HG02610 (cell line): ENCODE data around the gene PPID.
"Not testable (repeated sequence)": the region's sequence is repeated elsewhere in the genome, so short reads cannot be mapped to it uniquely, and the experiment has no call there.

Experiments
- ATAC-seq: cut with Tn5 transposase; IDR thresholded peaks from one replicate; pipeline ENCODE4 v1.9.1; 2021; ENCODE audit warnings: mild to moderate bottlenecking, moderate library complexity; ENCODE audit not compliant: unreplicated experiment

PPID gene

DNA sequence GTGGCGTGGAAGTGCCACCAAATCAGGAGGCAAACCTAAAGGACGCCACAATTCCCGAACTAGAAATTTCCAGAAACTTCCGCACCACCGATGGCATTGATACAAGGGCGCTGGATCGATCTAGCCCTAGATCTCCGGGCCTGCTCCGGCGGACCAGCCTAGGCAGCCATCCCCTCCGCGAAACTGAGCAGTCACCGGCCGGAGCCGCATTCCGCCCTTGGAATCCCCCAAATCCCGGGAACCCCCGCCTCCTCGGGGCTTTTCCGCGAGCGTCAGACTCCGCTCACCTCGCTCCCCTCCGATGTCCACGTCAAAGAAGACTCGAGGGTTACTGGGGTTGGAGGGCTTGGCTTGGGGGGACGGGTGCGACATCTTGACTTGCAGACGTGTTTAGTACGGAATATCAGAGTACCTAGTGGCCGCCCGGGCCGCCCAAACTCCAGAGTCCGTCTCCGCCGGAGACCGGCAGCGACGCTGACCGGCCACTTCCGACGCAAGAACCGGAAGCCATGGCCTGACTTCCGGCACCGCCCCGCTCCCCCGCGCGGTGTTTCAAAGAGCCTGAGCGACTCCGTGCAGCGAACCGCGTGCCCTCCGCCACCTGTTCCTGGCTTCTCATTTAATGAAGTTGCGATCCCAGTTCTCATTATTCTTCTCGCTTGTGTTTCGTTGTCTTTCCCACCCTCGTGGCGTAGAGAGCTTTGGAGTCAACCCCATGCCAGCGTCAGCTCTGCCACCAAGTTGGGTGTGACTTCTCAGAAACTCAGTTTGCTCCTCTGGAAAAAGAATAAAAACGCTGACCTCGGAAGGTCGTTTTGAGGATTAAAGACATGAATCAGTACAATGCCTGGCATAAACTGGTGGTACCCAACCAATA is at the start of gene PPID:
Gene PPID, minus strand, starts transcription at position 480 of the 877 bp plus-strand sequence. Its CDS starts 108 bp downstream, at position 372.
- ATAC-seq = peak; percentile 97

DNA sequence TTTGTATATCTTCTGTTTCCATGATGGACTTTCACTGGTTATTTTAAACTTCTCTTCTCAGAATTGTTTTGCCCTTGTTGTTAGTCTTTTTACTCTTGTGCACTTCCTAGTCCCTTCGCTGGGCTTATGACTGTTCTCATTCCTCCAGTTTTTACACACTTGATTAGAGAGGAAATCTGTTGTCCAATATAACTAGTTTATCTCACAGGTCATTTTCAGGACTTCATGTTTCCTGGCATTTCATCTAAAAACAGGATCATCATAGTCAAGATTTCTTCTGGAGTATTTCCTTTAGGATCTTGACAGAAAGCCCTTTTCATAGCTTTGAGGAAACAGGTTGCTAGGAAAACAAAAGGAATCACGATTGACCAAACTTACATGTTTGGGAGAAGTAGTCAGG is 48.6 kb upstream of the PPID start:
- no peak for ATAC-seq

DNA sequence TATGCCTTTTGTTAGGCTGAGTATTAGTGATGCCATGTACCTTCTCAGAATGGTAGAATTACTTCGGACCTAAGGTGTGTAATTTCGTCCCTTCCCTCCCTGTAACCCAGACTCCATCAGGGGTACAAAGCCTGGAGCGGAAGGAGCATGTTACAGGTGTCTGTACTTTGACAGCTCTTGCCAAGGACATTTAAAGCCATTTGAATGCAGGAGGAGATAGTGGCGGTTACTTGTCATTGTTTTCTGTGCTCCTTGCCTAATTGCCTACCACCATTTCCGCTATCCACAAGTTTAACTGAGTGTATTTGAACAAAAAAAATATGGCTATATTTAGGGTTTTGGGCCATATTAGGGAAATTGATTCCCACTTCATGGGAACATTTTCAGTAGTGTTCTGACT is 47.5 kb upstream of the PPID start:
- no peak for ATAC-seq

DNA sequence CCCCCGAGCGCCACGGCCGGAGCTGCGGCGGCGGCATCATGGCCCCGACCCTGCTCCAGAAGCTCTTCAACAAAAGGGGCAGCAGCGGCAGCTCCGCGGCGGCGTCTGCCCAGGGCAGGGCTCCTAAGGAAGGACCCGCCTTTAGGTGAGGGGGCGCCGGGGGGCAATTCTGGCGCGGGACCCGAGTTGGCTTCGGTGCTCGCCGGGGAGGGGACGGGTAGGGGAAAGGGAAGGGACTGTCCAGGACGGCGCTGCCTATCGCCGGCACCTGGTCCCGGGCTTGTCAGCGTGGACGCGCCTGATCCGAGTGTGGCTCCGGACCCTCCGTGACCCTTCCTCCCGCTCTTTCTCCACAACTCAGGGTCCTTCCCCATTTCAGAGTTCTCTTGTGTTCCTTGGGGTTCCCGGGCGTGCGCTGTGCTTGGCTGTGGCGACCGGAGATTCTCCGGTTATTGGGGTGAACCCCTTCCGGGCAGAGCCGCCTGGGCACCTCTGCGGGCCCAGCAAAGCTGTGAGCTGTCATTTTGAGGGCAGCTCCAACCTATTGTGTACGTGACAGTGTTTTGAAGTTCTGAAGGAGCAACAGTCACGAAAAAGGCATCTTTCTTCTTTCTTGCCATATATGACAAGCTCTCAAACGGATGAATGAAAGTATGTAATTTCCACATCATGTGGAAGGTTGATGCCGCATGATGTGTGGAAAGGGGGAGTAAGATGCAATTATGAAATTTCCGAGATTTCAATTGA is 46.2 kb upstream of the PPID start:
- ATAC-seq = peak; percentile 27

DNA sequence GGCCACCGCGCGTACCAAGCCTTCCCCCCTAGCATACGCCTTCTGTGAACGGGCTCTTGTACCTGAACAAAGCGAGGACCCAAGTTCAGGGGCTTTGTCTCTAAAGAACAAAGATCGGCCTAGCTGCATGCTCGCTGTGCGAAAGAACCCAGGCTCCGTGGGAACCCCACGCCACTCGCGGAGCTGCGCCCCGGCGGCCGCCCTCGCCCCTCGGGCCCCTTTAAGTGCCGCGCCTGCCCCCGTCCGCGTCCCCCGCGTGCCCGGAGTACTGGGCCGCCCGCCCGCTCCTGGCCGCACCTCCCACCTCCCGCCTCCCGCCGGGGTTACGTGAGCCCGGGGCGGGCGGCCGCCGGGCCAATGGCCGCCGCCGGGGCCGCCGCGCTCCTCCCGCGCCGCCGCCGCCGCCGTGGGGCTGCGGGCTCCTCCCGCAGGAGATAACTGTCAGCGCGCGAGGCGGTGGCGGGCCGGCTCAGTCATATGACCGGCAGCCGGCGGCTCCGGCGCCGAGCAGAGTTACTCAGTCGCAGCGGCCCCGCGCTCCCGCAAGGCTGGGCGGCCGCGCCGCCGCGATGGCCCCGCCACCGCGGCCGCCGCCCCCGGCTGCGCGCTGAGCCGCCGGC is 45.5 kb upstream of the PPID start, which contains the start of gene FNIP2:
Gene FNIP2, plus strand, starts transcription at position 472 of the 620 bp plus-strand sequence. CDS start 187 bp downstream, outside the sequence.
- peak; percentile 74 for ATAC-seq

DNA sequence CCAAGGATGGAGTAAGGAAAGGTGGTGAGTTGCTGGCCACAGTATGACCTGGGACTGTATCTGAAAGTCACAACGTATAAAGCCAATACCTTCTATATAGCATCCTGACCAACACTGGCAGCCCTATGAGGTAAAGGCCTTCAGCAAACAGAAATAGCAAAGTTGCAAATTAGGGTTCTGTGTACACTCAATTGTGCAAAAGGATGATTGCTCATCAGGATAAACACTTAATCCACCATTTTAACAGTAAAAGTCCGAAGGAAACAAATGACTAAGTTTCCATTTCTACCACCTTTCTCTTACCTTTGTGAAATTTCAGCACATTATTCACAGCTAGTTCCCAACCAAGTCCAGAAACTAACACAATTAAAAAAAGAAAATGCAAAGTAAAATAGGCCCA is 44.3 kb upstream of the PPID start:
- no peak for ATAC-seq

DNA sequence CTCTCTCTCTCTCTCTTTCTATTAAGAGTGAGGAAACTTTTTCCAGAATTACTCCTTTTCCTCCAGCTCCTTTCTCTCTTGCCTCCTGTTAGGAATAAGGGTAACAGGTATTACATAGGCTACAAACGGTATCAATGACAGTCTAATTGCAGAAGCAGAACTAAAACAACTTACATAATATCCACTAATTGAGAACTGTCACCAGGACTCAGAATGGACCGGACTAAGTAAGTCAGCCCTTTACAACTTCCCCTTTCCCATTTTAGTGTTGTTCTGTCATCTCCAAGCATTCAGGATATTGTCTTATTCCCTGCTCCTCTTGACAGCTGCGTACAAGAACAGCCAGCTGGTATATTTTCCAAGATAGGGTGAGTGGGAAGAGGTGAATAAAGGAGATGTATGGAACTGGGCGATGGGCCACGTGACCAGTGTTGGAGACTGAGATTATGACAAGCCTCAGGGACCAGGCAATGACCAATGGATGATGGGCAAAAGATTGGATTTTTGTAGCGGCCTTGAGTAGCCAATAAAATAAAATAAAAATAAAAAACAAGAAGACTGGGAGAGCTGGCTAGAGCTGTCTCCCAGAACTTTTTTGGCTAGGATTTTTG is 43.3 kb upstream of the PPID start:
- no peak for ATAC-seq

DNA sequence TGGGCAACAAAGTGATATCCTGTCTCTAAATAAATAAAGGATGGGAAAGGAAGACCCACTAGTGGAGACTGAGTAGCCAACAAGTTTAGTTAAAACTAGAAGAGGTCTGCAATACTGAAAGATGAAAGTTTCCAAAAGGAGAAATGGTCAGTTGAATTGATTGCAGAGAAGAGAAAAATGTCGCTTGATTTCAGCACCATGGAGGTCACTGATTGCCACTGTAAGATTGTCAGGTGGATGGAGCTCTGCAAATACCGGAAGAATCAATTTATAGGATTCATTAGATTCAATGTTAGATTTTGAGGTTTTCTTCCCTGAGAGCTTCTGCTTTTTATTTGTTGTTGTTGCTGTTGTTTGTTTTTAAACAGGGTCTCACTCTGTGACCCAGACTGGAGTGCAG is 40.3 kb upstream of the PPID start:
- ATAC-seq = no peak

DNA sequence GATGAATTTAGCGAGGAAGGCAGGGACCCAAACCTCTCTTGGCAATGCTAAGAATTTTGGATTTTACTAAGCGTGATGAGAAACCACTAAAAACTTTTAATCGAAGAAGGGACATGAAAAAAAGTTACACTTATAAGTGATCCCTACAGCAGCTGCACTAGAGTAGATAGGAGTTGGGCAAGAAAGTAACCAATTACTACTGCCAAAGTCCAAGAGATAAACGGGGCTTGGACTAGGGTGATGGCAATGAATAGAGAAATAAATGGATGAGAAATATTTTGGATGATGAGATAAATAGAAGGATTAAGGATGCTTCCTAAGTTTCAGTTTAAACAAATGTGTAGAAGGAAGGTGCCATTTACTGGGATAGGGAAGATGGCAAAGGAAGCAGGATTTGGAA is 39.4 kb upstream of the PPID start:
- ATAC-seq = no peak

DNA sequence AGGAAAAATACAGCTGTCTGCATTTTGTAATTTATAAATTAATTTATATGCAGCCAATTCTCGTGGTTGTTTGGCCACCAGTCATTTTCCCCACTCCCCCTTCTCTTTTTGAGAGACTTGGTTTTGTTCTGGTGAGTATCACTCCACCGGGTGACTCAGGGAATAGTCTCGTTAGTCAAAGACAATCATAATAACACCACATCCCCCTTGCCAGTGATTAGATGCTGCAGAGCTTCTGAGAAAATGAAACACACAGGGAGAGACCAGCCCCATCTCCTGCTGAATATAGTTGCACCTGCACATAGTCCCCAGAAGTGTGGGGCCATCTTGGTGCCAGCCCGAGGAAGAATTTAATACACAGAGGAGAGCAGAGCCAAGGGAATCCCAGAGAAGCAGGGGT is 37.7 kb upstream of the PPID start:
- ATAC-seq = no peak

DNA sequence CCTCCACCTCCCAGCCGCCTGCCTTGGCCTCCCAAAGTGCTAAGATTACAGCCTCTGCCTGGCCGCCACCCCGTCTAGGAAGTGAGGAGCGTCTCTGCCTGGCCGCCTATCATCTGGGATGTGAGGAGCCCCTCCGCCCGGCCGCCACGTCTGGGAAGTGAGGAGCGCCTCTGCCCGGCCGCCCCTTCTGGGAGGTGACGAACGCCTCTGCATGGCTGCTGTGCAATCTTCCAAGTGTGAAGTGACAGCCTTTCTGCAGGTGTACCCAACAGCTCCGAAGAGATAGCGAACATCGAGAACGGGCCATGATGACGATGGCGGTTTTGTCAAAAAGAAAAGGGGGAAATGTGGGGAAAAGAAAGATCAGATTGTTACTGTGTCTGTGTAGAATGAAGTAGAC is 36.3 kb upstream of the PPID start:
- not testable (repeated sequence) for ATAC-seq

DNA sequence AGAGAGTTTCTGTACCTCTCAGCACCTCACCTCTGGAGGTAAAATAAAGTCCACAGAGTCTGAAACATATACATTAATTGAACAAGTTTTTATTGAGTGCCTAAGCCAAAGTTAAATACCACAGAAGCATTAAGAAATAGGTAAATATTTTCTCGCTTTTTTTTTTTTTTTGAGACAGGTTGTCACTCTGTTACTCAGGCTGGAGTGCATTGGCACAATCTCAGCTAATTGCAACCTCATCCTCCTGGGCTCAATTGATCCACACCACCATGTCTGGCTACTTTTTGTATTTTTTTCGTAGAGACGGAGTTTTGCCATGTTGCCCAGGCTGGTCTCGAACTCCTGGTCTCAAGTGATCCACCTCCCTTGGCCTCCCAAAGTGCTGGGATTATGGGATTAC is 35.5 kb upstream of the PPID start:
- ATAC-seq = no peak

DNA sequence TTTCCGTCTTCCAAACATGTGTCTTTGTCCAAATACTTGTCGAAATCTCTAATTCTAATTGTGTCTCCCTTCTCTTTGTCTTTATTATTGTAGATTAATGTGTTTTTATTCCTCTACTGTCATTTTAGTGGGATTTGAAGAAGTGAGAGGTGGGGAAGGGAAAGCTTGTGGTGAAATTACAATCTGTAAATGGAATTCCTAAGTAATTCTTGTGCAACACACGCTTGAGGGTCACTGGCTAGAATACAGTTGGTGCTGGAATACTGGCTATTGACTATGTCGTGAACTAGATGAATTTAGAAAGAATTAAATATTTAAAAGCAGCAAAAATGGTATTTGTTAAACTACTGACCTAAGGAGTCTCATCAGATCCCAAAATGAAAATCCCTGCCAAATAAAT is 34.9 kb upstream of the PPID start:
- no peak for ATAC-seq

DNA sequence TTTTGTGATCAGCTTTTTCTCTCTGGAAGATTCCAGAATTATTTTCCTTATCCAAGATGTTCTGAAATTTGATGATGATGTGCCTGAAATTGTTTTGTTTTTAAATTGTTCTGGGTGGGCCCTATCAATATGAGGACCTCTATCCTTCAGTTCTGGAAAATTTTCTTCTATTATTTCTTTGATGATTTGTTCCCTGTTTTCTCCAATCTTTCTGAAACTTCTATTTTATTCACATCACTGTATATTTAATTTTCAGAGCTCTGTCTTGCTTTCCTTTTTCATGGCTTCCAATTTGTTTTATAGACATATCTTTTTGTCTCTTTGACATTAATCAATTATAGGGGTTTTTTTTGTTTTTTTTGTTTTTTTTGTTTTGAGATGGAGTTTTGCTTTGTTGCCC is 33.4 kb upstream of the PPID start:
- ATAC-seq = no peak

DNA sequence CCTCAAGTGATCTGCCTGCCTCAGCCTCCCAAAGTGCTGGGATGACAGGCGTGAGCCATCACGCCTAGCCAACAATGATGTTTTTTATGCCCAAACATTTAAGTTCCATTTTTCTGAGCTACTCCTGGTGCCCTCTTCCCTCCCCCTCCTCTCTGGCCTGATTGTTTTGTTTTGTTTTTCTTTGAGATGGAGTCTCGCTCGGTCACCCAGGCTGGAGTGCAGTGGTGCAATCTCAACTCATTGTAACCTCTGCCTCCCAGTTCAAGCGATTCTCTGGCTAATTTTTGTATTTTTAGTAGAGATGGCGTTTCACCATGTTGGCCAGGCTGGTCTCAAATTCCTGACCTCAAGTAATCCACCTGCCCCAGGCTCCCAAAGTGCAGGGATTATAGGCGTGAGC is 32.6 kb upstream of the PPID start:
- ATAC-seq = not testable (repeated sequence)

DNA sequence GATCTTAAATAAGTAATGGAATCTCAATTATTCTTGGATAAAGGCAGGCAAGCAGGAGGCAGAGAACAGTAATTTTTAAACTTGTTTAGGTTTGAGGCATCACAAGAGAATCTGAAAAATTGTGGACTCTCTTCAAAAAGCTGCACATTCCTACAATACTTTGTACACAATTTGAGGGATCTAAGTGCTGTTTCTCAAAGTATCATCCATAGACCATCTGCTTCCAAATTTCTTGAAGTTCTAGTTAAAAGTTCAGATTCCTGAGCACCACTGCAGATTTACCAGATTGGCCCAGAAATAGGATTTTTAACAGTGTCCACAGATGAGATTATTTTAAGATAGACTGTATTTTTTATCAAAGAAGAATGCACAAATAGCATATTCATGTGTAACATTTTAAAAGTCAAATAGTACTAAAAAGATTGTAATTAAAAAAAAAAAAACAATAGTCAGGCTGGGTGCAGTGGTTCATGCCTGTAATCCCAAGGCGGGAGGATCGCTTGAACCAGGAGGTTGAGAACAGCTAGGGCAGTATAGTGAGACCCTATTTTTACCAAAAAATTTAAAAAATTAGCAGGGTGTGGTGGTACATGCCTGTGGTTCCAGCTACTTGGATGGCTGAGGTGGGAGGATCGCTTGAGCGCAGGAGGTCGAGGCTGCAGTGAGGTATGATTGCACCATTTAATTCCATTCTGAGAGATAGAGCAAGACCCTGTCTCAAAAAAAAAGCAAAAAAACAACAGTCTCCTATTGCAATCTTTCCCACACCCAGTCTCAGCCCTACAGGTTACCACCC is 31.4 kb upstream of the PPID start:
- ATAC-seq = no peak

DNA sequence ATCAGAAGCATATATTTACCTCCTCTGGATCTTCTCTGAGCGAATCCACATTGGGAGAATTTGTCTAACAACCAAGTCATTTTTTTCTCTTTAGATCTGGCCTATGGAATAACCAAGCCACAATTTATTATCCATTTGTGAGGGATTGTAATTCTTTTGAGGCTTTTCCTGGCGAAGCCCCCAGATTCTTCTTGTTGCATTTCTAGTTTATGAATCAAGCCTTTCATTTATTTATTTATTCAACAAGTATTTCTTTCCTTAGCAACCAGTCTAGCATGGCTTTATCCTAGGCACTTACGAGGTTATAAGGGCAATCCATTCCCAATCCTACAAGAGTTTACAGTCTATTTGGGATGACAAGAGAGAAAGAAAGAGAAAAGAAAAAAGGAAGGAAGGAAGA is 27.2 kb upstream of the PPID start:
- ATAC-seq = no peak

DNA sequence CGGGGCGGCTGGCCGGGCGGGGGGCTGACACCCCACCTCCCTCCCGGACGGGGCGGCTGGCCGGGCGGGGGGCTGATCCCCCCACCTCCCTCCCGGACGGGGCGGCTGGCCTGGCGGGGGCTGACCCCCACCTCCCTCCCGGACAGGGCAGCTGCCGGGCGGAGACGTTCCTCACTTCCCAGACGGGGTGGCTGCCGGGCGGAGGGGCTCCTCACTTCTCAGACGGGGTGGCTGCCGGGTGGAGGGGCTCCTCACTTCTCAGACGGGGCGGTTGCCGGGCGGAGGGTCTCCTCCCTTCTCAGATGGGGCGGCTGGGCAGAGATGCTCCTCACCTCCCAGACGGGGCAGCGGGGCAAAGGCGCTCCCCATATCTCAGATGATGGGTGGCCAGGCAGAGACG is 23.3 kb upstream of the PPID start:
- ATAC-seq = not testable (repeated sequence)

DNA sequence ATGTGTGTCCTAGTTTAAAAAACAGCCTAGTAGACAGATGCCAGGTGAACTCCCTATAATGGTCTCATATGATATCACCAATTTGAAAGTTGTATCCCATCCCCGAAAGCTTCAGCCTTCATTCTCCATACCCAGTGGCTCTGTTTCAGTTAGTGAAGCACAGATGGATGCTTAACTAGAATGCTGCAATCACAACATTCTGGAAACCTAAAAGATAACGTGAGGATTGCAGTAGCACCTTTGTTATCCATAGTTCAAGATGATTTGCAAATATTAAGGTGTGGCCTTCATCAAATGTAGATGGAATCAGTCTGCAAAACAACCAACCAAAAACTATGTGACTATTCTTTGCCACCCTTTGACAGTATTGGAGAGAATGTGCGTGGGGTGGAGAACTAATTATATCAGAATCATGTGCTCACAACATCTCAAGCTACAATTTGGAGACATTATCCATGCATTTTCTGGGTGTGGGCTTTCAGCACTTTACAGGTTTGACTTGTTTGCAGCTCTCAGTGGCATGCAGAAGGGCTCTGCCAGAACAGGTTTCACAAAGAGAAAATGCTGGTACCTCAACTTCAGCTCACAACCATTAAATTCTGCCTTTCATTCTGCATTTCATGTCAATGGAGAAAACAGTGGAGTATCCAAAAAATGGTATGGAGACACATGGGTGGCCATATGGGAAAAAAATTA is 18.3 kb upstream of the PPID start:
- ATAC-seq = no peak

DNA sequence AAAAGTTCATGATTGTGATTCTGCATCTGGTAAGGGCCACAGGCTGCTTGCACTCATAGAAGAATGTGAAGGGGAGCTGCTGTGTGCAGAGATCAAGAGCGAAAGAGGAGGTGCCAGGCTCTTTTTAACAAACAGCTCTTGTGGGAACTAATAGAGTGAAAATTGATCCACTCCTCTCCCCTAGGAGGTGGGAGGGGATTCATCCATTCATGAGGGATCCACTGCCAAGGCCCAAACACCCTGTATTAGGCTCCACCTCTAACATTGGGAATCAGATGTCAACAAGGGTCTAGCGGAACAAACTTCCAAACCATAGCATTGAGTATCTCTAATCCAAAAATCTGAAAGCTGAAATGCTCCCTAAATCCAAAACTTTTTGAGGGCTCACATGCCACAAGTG is 16.4 kb upstream of the PPID start:
- no peak for ATAC-seq
